Endothelial cell (in vitro differentiated cells): ENCODE data around the gene ADORA2A. TPM values are rescaled to one million over a fixed set of nuclear protein-coding genes. Genes with fewer than 3 reads are reported as not detected.

Experiments
- DNase-seq: peaks from one replicate; pipeline ENCODE4 v3.0.0; 2021; ENCODE audit warnings: low spot score
- H3K27ac Mint-ChIP-seq: one replicate; pipeline ENCODE4 v1.8.0; 2021; ENCODE audit warnings: mixed read lengths, inconsistent platforms; ENCODE audit not compliant: unreplicated experiment
- H3K27me3 Mint-ChIP-seq: one replicate; pipeline ENCODE4 v1.8.0; 2021; ENCODE audit warnings: mild to moderate bottlenecking, moderate library complexity, mixed read lengths, inconsistent platforms; ENCODE audit not compliant: unreplicated experiment
- H3K36me3 Mint-ChIP-seq: one replicate; pipeline ENCODE4 v1.8.0; 2021; ENCODE audit warnings: mild to moderate bottlenecking, low read depth, mixed read lengths, inconsistent platforms; ENCODE audit not compliant: unreplicated experiment
- H3K4me1 Mint-ChIP-seq: one replicate; pipeline ENCODE4 v1.8.0; 2021; ENCODE audit warnings: mild to moderate bottlenecking, mixed read lengths, inconsistent platforms; ENCODE audit not compliant: unreplicated experiment
- H3K4me3 Mint-ChIP-seq: one replicate; pipeline ENCODE4 v1.8.0; 2021; ENCODE audit warnings: mild to moderate bottlenecking, mixed read lengths, inconsistent platforms; ENCODE audit not compliant: unreplicated experiment
- H3K9me3 Mint-ChIP-seq: one replicate; pipeline ENCODE4 v1.8.0; 2021; ENCODE audit warnings: mixed read lengths, inconsistent platforms; ENCODE audit not compliant: unreplicated experiment
- CTCF ChIP-seq: fragments of 200-600 bp; sonication (generic); IDR thresholded peaks from one replicate; pipeline ENCODE4 v1.5.0; 2021; ENCODE audit warnings: antibody characterized with exemption; ENCODE audit not compliant: unreplicated experiment
- total RNA-seq: library from RNA; stranded (reverse); fragmentation: NEBNext Ultra II Directional; extraction: Animal tissue kit (Norgen Biotek cat#: 25700); gene quantifications from one replicate; pipeline ENCODE4 v1.2.1, GENCODE V29; 2021; ENCODE audit not compliant: unreplicated experiment

Gene ADORA2A
- total RNA-seq, 1 donor from 2014 or later = 18.5 TPM

- no peak for DNase-seq
- Mint-ChIP-seq H3K27ac (no peak overlapping the region), H3K9me3 (no peaks in the 10 kb centered on the region), H3K4me1 (peaks cover 24% of the 10 kb centered on the region), H3K4me3 (no peak overlapping the region), H3K27me3 (peaks cover 21% of the 10 kb centered on the region), H3K36me3 (peaks cover 5% of the 10 kb centered on the region)
- TF ChIP-seq CTCF = no peak
Observed at GRCh38 chr22:24426851-24427499, 424 bp upstream of the ADORA2A start.

GRCh38 chr22:24428751-24429410 is 1.5 kb downstream of the ADORA2A start:
- Mint-ChIP-seq H3K4me3 (no peak overlapping the region), H3K4me1 (peaks cover 18% of the 10 kb centered on the region), H3K27me3 (peaks cover 19% of the 10 kb centered on the region), H3K9me3 (no peaks in the 10 kb centered on the region), H3K36me3 (peaks cover 5% of the 10 kb centered on the region), H3K27ac (no peak overlapping the region)
- no peak for DNase-seq
- TF ChIP-seq CTCF = no peak

- H3K36me3 Mint-ChIP-seq = peaks cover 5% of the 10 kb centered on the region
- no peak overlapping the region for H3K4me3 Mint-ChIP-seq
- no peak overlapping the region for H3K27ac Mint-ChIP-seq
- no peaks in the 10 kb centered on the region for H3K9me3 Mint-ChIP-seq
- DNase-seq = no peak
- no peak for TF ChIP-seq CTCF
- H3K27me3 Mint-ChIP-seq = peaks cover 18% of the 10 kb centered on the region
- H3K4me1 Mint-ChIP-seq = peaks cover 22% of the 10 kb centered on the region
Observed at GRCh38 chr22:24429411-24430365, 2.3 kb downstream of the ADORA2A start.

GRCh38 chr22:24430431-24431308 is 3.3 kb downstream of the ADORA2A start:
- Mint-ChIP-seq H3K27ac (no peak overlapping the region), H3K9me3 (no peaks in the 10 kb centered on the region), H3K4me1 (peaks cover 18% of the 10 kb centered on the region), H3K4me3 (no peak overlapping the region), H3K36me3 (peaks cover 5% of the 10 kb centered on the region), H3K27me3 (peaks cover 15% of the 10 kb centered on the region)
- DNase-seq = no peak
- TF ChIP-seq CTCF = no peak
